Left forelimb (tissue), 1 donor: ENCODE data around the gene TRMT11.
"Not testable (repeated sequence)": the region's sequence is repeated elsewhere in the genome, so short reads cannot be mapped to it uniquely, and the experiment has no call there.

Experiments
- DNase-seq: peaks from one replicate; pipeline ENCODE4 v3.0.0-alpha.2; 2018; ENCODE audit warnings: low spot score

The TRMT11 gene

GRCh38 chr6:125956506-125957390 lies 29.6 kb upstream of the TRMT11 start, which contains the start of gene HINT3:
HINT3 (plus strand) TSS chr6:125956770; CDS start chr6:125956978, 208 bp downstream.
- peak; percentile 97 for DNase-seq

GRCh38 chr6:125957391-125957693 lies 29.0 kb upstream of the TRMT11 start:
- DNase-seq: no peak

- no peak for DNase-seq
Measured at GRCh38 chr6:125957845-125958244, 28.5 kb upstream of the TRMT11 start.

- no peak for DNase-seq
Measured at GRCh38 chr6:125959041-125959440, 27.3 kb upstream of the TRMT11 start.

- DNase-seq: no peak
Measured at GRCh38 chr6:125961117-125961516, 25.2 kb upstream of the TRMT11 start.

GRCh38 chr6:125962900-125963497 lies 23.3 kb upstream of the TRMT11 start:
- DNase-seq: no peak

GRCh38 chr6:125963817-125964216 lies 22.5 kb upstream of the TRMT11 start:
- no peak for DNase-seq

- DNase-seq: no peak
Measured at GRCh38 chr6:125966569-125966968, 19.8 kb upstream of the TRMT11 start.

GRCh38 chr6:125968493-125968892 lies 17.8 kb upstream of the TRMT11 start:
- no peak for DNase-seq

GRCh38 chr6:125970760-125971159 lies 15.6 kb upstream of the TRMT11 start:
- DNase-seq: no peak

GRCh38 chr6:125972478-125972877 lies 13.9 kb upstream of the TRMT11 start:
- DNase-seq: not testable (repeated sequence)

- no peak for DNase-seq
Measured at GRCh38 chr6:125974214-125974866, 12.0 kb upstream of the TRMT11 start.

- DNase-seq: no peak
Measured at GRCh38 chr6:125979101-125979500, 7.2 kb upstream of the TRMT11 start.

GRCh38 chr6:125981571-125982185 lies 4.7 kb upstream of the TRMT11 start:
- no peak for DNase-seq

GRCh38 chr6:125983246-125983945 lies 2.9 kb upstream of the TRMT11 start:
- no peak for DNase-seq

GRCh38 chr6:125984311-125984710 lies 2.0 kb upstream of the TRMT11 start:
- no peak for DNase-seq

- DNase-seq: no peak
Measured at GRCh38 chr6:125985522-125985921, 818 bp upstream of the TRMT11 start.

- DNase-seq: no peak
Measured at GRCh38 chr6:125985979-125986300, 400 bp upstream of the TRMT11 start.

GRCh38 chr6:125987026-125987617 lies 782 bp downstream of the TRMT11 start:
- no peak for DNase-seq

- DNase-seq: no peak
Measured at GRCh38 chr6:125988280-125988679, 1.9 kb downstream of the TRMT11 start.

- no peak for DNase-seq
Measured at GRCh38 chr6:125989631-125990030, 3.3 kb downstream of the TRMT11 start.

GRCh38 chr6:125991653-125992052 lies 5.3 kb downstream of the TRMT11 start:
- DNase-seq: no peak
